Neural cell (in vitro differentiated cells): Measurements from ENCODE around the gene HTR1E. TPM values are rescaled to one million over a fixed set of nuclear protein-coding genes. Genes with fewer than 3 reads are reported as not detected.

ENCODE experiments used
- H2AFZ ChIP-seq: fragments of 200-600, 300-800 bp; sonication (generic), shearing (Covaris generic); 2 replicates; pipeline ENCODE4 v1.6.0; 2014; ENCODE audit warnings: low read depth, mild to moderate bottlenecking, antibody characterized with exemption, low read length, moderate library complexity
- H3F3A ChIP-seq: fragments of 200-600 bp; shearing (Covaris generic); 2 replicates; pipeline ENCODE4 v1.6.1; 2016; ENCODE audit warnings: mild to moderate bottlenecking, moderate library complexity, mixed read lengths, antibody characterized with exemption, low read length; ENCODE audit not compliant: insufficient read depth, poor library complexity, severe bottlenecking
- H3K27ac ChIP-seq: fragments of 200-600, 300-800 bp; sonication (generic), shearing (Covaris generic); 2 replicates; pipeline ENCODE4 v1.5.1; 2014; ENCODE audit warnings: mild to moderate bottlenecking, low read length, moderate library complexity
- H3K27me3 ChIP-seq: fragments of 300-800, 200-600 bp; sonication (generic), shearing (Covaris generic); 2 replicates; pipeline ENCODE4 v1.6.0; 2014; ENCODE audit warnings: mild to moderate bottlenecking, low read depth, low read length, moderate library complexity; ENCODE audit not compliant: insufficient read depth
- H3K36me3 ChIP-seq: fragments of 300-800, 200-600 bp; sonication (generic), shearing (Covaris generic); 2 replicates; pipeline ENCODE4 v1.5.1; 2014; ENCODE audit warnings: mild to moderate bottlenecking, antibody characterized with exemption, low read length, moderate library complexity; ENCODE audit not compliant: insufficient read depth
- H3K4me2 ChIP-seq: fragments of 300-800, 200-600 bp; sonication (generic), shearing (Covaris generic); 2 replicates; pipeline ENCODE4 v1.6.0; 2014; ENCODE audit warnings: mild to moderate bottlenecking, low read length
- H3K4me3 ChIP-seq: fragments of 300-800, 200-600 bp; sonication (generic), shearing (Covaris generic); 2 replicates; pipeline ENCODE4 v1.5.1; 2014; ENCODE audit warnings: mild to moderate bottlenecking, low read length, moderate library complexity
- H3K79me2 ChIP-seq: fragments of 200-600 bp; shearing (Covaris generic); replicated peaks from 2 replicates; pipeline ENCODE4 v1.6.0; 2014; ENCODE audit warnings: mild to moderate bottlenecking, low read length, moderate library complexity; ENCODE audit not compliant: insufficient read depth
- H3K9ac ChIP-seq: fragments of 300-800, 200-600 bp; sonication (generic), shearing (Covaris generic); 2 replicates; pipeline ENCODE4 v1.6.1; 2016; ENCODE audit warnings: mild to moderate bottlenecking, low read length, mixed read lengths
- H3K9me2 ChIP-seq: fragments of 200-600 bp; shearing (Covaris generic); 2 replicates; pipeline ENCODE4 v1.6.1; 2016; ENCODE audit warnings: mild to moderate bottlenecking, low read length, mixed read lengths; ENCODE audit not compliant: insufficient read depth
- H3K9me3 ChIP-seq: fragments of 200-600, 300-800 bp; sonication (generic), shearing (Covaris generic); 2 replicates; pipeline ENCODE4 v1.6.1; 2016; ENCODE audit warnings: mild to moderate bottlenecking, mixed run types, low read length, moderate library complexity, mixed read lengths
- H4K20me1 ChIP-seq: fragments of 200-600 bp; shearing (Covaris generic); 2 replicates; pipeline ENCODE4 v1.6.1; 2016; ENCODE audit warnings: mild to moderate bottlenecking, mixed run types; ENCODE audit not compliant: insufficient read depth
- EP300 ChIP-seq: fragments of 450-650 bp; conservative IDR thresholded peaks from 2 replicates; pipeline ENCODE4 v1.6.1; 2014; ENCODE audit warnings: antibody characterized with exemption, mild to moderate bottlenecking, moderate library complexity; ENCODE audit not compliant: poor library complexity, severe bottlenecking
- EZH2 ChIP-seq: fragments of 200-600, 300-800 bp; shearing (Covaris generic), sonication (generic); IDR thresholded peaks from 2 replicates; pipeline ENCODE4 v1.6.1; 2014; ENCODE audit warnings: antibody characterized with exemption, low read length, borderline replicate concordance, mild to moderate bottlenecking; ENCODE audit not compliant: insufficient read depth, poor library complexity, severe bottlenecking
- MXI1 ChIP-seq: fragments of 450-650 bp; conservative IDR thresholded peaks from 2 replicates; pipeline ENCODE4 v1.6.1; 2014; ENCODE audit warnings: antibody characterized with exemption, mild to moderate bottlenecking; ENCODE audit not compliant: poor library complexity, severe bottlenecking
- POLR2AphosphoS5 ChIP-seq: IDR thresholded peaks from 2 replicates; pipeline ENCODE4 v1.6.1; 2012
- RAD21 ChIP-seq: fragments of 450-650 bp; conservative IDR thresholded peaks from 2 replicates; pipeline ENCODE4 v1.6.1; 2014; ENCODE audit warnings: antibody characterized with exemption, mild to moderate bottlenecking, moderate library complexity
- SMC3 ChIP-seq: fragments of 450-650 bp; conservative IDR thresholded peaks from 2 replicates; pipeline ENCODE4 v1.6.1; 2014; ENCODE audit warnings: antibody characterized with exemption, mild to moderate bottlenecking, moderate library complexity; ENCODE audit not compliant: poor library complexity
- TAF1 ChIP-seq: IDR thresholded peaks from 2 replicates; pipeline ENCODE4 v1.6.1; 2012; ENCODE audit warnings: low read depth
- polyA plus RNA-seq: library from polyadenylated mRNA; depleted of rRNA; stranded (reverse); fragments of >200 nt; gene quantifications from 2 replicates; pipeline ENCODE4 v1.2.3, GENCODE V29; 2014
- TF ChIP-seq, protein P1 (sequence below): fragments of 450-650 bp; IDR thresholded peaks from 2 replicates; pipeline ENCODE4 v1.5.1; 2014; ENCODE audit warnings: antibody characterized with exemption, mild to moderate bottlenecking, moderate library complexity; ENCODE audit not compliant: poor library complexity, severe bottlenecking
- TF ChIP-seq, protein P2 (sequence below): IDR thresholded peaks from 2 replicates; pipeline ENCODE4 v1.6.1; 2012; ENCODE audit warnings: borderline replicate concordance

HTR1E gene
- polyA plus RNA-seq, 1 donor from 2014 or later: 0.25 TPM

DNA sequence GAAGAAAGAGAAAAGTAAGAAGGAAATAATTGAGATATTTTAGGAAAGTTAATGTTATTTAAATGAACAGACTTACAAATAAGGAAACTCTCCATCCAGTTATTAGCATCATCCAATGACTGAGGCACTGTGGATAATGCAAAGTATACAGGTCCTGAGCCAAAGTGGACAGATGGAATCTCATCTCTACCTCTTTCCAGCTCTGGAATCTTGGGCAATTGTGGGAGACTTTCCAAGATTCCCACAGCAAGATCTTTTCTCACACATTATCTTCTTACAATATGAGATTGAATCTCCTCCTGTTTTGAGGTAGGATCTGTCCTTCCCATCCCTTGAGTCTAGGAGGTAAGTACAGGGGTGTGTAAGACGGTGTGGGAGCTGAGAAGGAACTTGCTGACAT, 28.9 kb downstream of the HTR1E start:
- Histone ChIP-seq H3K9me3 (no peaks in the 10 kb centered on the region), H3K27ac (no peak overlapping the region), H3K79me2 (no peaks in the 10 kb centered on the region), H4K20me1 (no peaks in the 10 kb centered on the region), H3K4me2 (no peak overlapping the region), H3F3A (no peaks in the 10 kb centered on the region), H3K9ac (no peak overlapping the region), H2AFZ (no peak overlapping the region), H3K4me3 (no peak overlapping the region), H3K9me2 (no peaks in the 10 kb centered on the region), H3K36me3 (no peaks in the 10 kb centered on the region), H3K27me3 (no peaks in the 10 kb centered on the region)
- TF ChIP-seq, protein P1, sequence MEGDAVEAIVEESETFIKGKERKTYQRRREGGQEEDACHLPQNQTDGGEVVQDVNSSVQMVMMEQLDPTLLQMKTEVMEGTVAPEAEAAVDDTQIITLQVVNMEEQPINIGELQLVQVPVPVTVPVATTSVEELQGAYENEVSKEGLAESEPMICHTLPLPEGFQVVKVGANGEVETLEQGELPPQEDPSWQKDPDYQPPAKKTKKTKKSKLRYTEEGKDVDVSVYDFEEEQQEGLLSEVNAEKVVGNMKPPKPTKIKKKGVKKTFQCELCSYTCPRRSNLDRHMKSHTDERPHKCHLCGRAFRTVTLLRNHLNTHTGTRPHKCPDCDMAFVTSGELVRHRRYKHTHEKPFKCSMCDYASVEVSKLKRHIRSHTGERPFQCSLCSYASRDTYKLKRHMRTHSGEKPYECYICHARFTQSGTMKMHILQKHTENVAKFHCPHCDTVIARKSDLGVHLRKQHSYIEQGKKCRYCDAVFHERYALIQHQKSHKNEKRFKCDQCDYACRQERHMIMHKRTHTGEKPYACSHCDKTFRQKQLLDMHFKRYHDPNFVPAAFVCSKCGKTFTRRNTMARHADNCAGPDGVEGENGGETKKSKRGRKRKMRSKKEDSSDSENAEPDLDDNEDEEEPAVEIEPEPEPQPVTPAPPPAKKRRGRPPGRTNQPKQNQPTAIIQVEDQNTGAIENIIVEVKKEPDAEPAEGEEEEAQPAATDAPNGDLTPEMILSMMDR: no peak
- no peak for TF ChIP-seq TAF1
- TF ChIP-seq, protein P2, sequence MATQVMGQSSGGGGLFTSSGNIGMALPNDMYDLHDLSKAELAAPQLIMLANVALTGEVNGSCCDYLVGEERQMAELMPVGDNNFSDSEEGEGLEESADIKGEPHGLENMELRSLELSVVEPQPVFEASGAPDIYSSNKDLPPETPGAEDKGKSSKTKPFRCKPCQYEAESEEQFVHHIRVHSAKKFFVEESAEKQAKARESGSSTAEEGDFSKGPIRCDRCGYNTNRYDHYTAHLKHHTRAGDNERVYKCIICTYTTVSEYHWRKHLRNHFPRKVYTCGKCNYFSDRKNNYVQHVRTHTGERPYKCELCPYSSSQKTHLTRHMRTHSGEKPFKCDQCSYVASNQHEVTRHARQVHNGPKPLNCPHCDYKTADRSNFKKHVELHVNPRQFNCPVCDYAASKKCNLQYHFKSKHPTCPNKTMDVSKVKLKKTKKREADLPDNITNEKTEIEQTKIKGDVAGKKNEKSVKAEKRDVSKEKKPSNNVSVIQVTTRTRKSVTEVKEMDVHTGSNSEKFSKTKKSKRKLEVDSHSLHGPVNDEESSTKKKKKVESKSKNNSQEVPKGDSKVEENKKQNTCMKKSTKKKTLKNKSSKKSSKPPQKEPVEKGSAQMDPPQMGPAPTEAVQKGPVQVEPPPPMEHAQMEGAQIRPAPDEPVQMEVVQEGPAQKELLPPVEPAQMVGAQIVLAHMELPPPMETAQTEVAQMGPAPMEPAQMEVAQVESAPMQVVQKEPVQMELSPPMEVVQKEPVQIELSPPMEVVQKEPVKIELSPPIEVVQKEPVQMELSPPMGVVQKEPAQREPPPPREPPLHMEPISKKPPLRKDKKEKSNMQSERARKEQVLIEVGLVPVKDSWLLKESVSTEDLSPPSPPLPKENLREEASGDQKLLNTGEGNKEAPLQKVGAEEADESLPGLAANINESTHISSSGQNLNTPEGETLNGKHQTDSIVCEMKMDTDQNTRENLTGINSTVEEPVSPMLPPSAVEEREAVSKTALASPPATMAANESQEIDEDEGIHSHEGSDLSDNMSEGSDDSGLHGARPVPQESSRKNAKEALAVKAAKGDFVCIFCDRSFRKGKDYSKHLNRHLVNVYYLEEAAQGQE: no peak
- no peak for TF ChIP-seq EP300
- no peak for TF ChIP-seq MXI1
- no peak for TF ChIP-seq POLR2AphosphoS5
- TF ChIP-seq EZH2: no peak
- TF ChIP-seq SMC3: no peak
- TF ChIP-seq RAD21: no peak

DNA sequence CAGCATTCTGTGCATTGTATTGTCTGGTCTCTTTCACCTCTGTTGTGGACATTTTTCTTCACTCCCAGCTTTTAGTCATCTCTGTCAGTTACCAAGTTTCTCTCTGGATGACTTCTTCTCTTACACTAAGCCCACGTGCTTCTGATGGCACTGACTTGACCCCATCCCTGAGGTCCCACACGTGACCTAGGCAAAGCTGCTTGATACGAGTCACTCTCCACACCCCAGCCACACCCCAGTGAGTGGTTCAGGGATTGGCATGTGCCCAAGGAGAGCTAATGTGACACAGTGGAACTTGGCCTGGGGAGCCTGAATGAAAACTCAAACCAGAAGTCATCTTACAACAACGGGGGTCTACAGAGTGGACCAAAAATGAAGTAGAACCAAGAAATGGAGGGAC, 32.2 kb downstream of the HTR1E start:
- TF ChIP-seq, protein P2: no peak
- TF ChIP-seq TAF1 (no peak), MXI1 (no peak), EP300 (no peak), POLR2AphosphoS5 (no peak), EZH2 (no peak), RAD21 (no peak), SMC3 (no peak)
- TF ChIP-seq, protein P1: no peak
- Histone ChIP-seq H3K9me3 (no peaks in the 10 kb centered on the region), H3K4me2 (no peak overlapping the region), H3K27ac (no peak overlapping the region), H2AFZ (no peak overlapping the region), H3F3A (no peaks in the 10 kb centered on the region), H3K9ac (no peak overlapping the region), H3K36me3 (no peaks in the 10 kb centered on the region), H3K27me3 (no peaks in the 10 kb centered on the region), H3K4me3 (no peak overlapping the region), H3K9me2 (no peaks in the 10 kb centered on the region), H4K20me1 (no peaks in the 10 kb centered on the region), H3K79me2 (no peaks in the 10 kb centered on the region)
